IMR-90 (cell line): ENCODE data around the gene TM9SF4. TPM values are rescaled to one million over a fixed set of nuclear protein-coding genes. Genes with fewer than 3 reads are reported as not detected.
A peak's percentile ranks its signal among the peaks of the same experiment; 100 is the strongest.

Experiments
- ATAC-seq: fragments of 200-7000 bp; cut with Tn5 transposase; 2 replicates; pipeline ENCODE4 v1.9.1; 2020; ENCODE audit warnings: low read depth, mild to moderate bottlenecking, moderate library complexity
- BruUV-seq: library from RNA; stranded (reverse); fragments of 400-500 nt; replicated peaks from 2 replicates; lab custom pipeline; 2021; lab: Mats Ljungman, UMichigan
- CTCF ChIA-PET: fragments of 300-600 bp; formaldehyde crosslinking; extraction: SDS; loops from one replicate; lab custom pipeline; 2021; ENCODE audit warnings: antibody characterized with exemption; lab: Yijun Ruan, JAX
- POLR2A ChIA-PET: fragments of 300-600 bp; sonication (Branson Sonifier 250); formaldehyde crosslinking; loops from one replicate; lab custom pipeline; 2022; ENCODE audit warnings: antibody characterized with exemption; ENCODE audit not compliant: unreplicated experiment; lab: Charles Lee
- DNase-seq: peaks from one replicate; pipeline ENCODE4 v3.0.0; 2013
- H2AFZ ChIP-seq: replicated peaks from 2 replicates; pipeline ENCODE3; 2013; ENCODE audit warnings: low read length, mild to moderate bottlenecking; ENCODE audit not compliant: poor library complexity
- H2AK5ac ChIP-seq: 2 replicates; pipeline ENCODE4 v1.6.1; 2013; ENCODE audit warnings: low read depth, low read length, inconsistent platforms
- H2AK9ac ChIP-seq: replicated peaks from 2 replicates; pipeline ENCODE3; 2013; ENCODE audit warnings: mild to moderate bottlenecking, low read depth, low read length, moderate library complexity; ENCODE audit not compliant: poor library complexity
- H2BK120ac ChIP-seq: 2 replicates; pipeline ENCODE4 v1.6.1; 2013; ENCODE audit warnings: low read depth, low read length, inconsistent platforms
- H2BK15ac ChIP-seq: 3 replicates; pipeline ENCODE4 v1.6.1; 2013; ENCODE audit warnings: low read depth, low read length, inconsistent platforms
- H2BK20ac ChIP-seq: 2 replicates; pipeline ENCODE4 v1.6.1; 2013; ENCODE audit warnings: low read depth, mild to moderate bottlenecking, inconsistent platforms, low read length, moderate library complexity
- H2BK5ac ChIP-seq: 2 replicates; pipeline ENCODE4 v1.6.1; 2013; ENCODE audit warnings: mild to moderate bottlenecking, low read depth, low read length, inconsistent platforms; ENCODE audit not compliant: poor library complexity, severe bottlenecking
- H3K14ac ChIP-seq: replicated peaks from 2 replicates; pipeline ENCODE4 v1.6.1; 2013; ENCODE audit warnings: low read depth, low read length, inconsistent platforms
- H3K18ac ChIP-seq: 2 replicates; pipeline ENCODE4 v1.6.1; 2013; ENCODE audit warnings: low read depth, low read length, control low read depth
- H3K23ac ChIP-seq: 2 replicates; pipeline ENCODE4 v1.6.1; 2013; ENCODE audit warnings: low read depth, low read length, inconsistent platforms
- H3K27ac ChIP-seq: 2 replicates; pipeline ENCODE4 v1.5.1; 2013; ENCODE audit warnings: mild to moderate bottlenecking, control low read depth, low read length; ENCODE audit not compliant: insufficient read depth
- H3K27me3 ChIP-seq: 2 replicates; pipeline ENCODE4 v1.6.1; 2013; ENCODE audit warnings: low read length; ENCODE audit not compliant: control insufficient read depth, insufficient read depth
- H3K36me3 ChIP-seq: 2 replicates; pipeline ENCODE4 v1.6.1; 2013; ENCODE audit warnings: low read length, mixed read lengths; ENCODE audit not compliant: control insufficient read depth, insufficient read depth
- H3K4ac ChIP-seq: 2 replicates; pipeline ENCODE4 v1.6.1; 2013; ENCODE audit warnings: low read depth, low read length, inconsistent platforms
- H3K4me1 ChIP-seq: 2 replicates; pipeline ENCODE4 v1.6.1; 2013; ENCODE audit warnings: low read length, mixed read lengths; ENCODE audit not compliant: control insufficient read depth, insufficient read depth
- H3K4me2 ChIP-seq: 2 replicates; pipeline ENCODE4 v1.6.1; 2013; ENCODE audit warnings: low read depth, mild to moderate bottlenecking, control low read depth, low read length, moderate library complexity
- H3K4me3 ChIP-seq: 2 replicates; pipeline ENCODE4 v1.5.1; 2013; ENCODE audit warnings: low read depth, mild to moderate bottlenecking, control low read depth, low read length, moderate library complexity; ENCODE audit not compliant: insufficient read depth
- H3K56ac ChIP-seq: 2 replicates; pipeline ENCODE4 v1.6.1; 2013; ENCODE audit warnings: low read length, inconsistent platforms; ENCODE audit not compliant: insufficient read depth; ENCODE audit errors: extremely low read depth
- H3K79me1 ChIP-seq, 2 experiments: 2 replicates each; pipeline ENCODE4 v1.6.1; 2013; ENCODE audit warnings: low read length in 2 of 2, inconsistent platforms in 1 of 2, low read depth in 1 of 2
- H3K9ac ChIP-seq: 2 replicates; pipeline ENCODE4 v1.6.1; 2013; ENCODE audit warnings: low read depth, low read length, control low read depth
- H3K9me1 ChIP-seq: 2 replicates; pipeline ENCODE4 v1.6.1; 2013; ENCODE audit warnings: low read length, inconsistent platforms; ENCODE audit not compliant: insufficient read depth
- H3K9me3 ChIP-seq: 2 replicates; pipeline ENCODE4 v1.6.1; 2013; ENCODE audit warnings: low read length; ENCODE audit not compliant: control insufficient read depth, insufficient read depth
- H4K20me1 ChIP-seq: 2 replicates; pipeline ENCODE4 v1.6.1; 2013; ENCODE audit warnings: low read length, inconsistent platforms; ENCODE audit not compliant: insufficient read depth
- H4K5ac ChIP-seq: 2 replicates; pipeline ENCODE4 v1.6.1; 2013; ENCODE audit warnings: mild to moderate bottlenecking, low read depth, low read length, control low read depth
- H4K8ac ChIP-seq, 2 experiments: 2 replicates each; pipeline ENCODE4 v1.6.1; 2013; ENCODE audit warnings: low read depth in 2 of 2, low read length in 2 of 2, control low read depth in 1 of 2, inconsistent platforms in 1 of 2
- H4K91ac ChIP-seq: 2 replicates; pipeline ENCODE4 v1.6.1; 2013; ENCODE audit warnings: low read depth, low read length, inconsistent platforms; ENCODE audit not compliant: insufficient read depth
- CHD1 ChIP-seq: IDR thresholded peaks from 2 replicates; pipeline ENCODE4 v1.6.1; 2012; ENCODE audit warnings: low read depth, low read length, improper control_type of control experiment
- FOS ChIP-seq: fragments of 150-350 bp; IDR thresholded peaks from 2 replicates; pipeline ENCODE4 v1.6.1; 2016; ENCODE audit warnings: low read depth, low read length
- MAFK ChIP-seq: IDR thresholded peaks from 2 replicates; pipeline ENCODE4 v1.6.1; 2012; ENCODE audit warnings: low read depth, low read length, improper control_type of control experiment
- MAZ ChIP-seq: IDR thresholded peaks from 2 replicates; pipeline ENCODE4 v1.6.1; 2012; ENCODE audit warnings: low read depth, mild to moderate bottlenecking, low read length, improper control_type of control experiment, moderate library complexity, borderline replicate concordance
- MXI1 ChIP-seq: IDR thresholded peaks from 2 replicates; pipeline ENCODE4 v1.6.1; 2012; ENCODE audit warnings: low read depth, mild to moderate bottlenecking, low read length, moderate library complexity, borderline replicate concordance
- NFE2L2 ChIP-seq: fragments of 150-350 bp; IDR thresholded peaks from 2 replicates; pipeline ENCODE4 v1.6.1; 2016; ENCODE audit warnings: low read depth, mild to moderate bottlenecking, low read length
- RAD21 ChIP-seq: IDR thresholded peaks from 2 replicates; pipeline ENCODE4 v1.6.1; 2012; ENCODE audit warnings: low read length, improper control_type of control experiment
- WGBS, 2 experiments: methylation state at CpG; one replicate each; pipeline versions ENCODE4 v1.1.5 to v1.1.7; 2013; ENCODE audit warnings: missing lambda C conversion rate in 2 of 2; ENCODE audit not compliant: insufficient read length in 1 of 2; ENCODE audit errors: extremely low coverage in 2 of 2; 5-methylcytosine and 5-hydroxymethylcytosine counted together
- dilution Hi-C: fragments of 300-500 bp; cut with HindIII; formaldehyde crosslinking; loops from one replicate; pipeline ENCODE4 v1.14.3; 2018; ENCODE audit warnings: low sequenced_read_pairs; ENCODE audit not compliant: unreplicated experiment
- in situ Hi-C: fragments of 300-500 bp; cut with MboI; formaldehyde crosslinking; loops from 3 replicates; pipeline ENCODE4 v1.14.3; 2019; ENCODE audit warnings: low sequenced_read_pairs, inconsistent platforms, mixed read lengths
- intact Hi-C: fragments of 100-400 bp; cut with micrococcal nuclease; formaldehyde crosslinking; loops from 2 replicates; pipeline ENCODE4 v1.10.0; 2022
- polyA plus RNA-seq, 3 experiments: library from polyadenylated mRNA; depleted of rRNA; stranded (reverse); fragments of >200 nt; gene quantifications; 2 replicates each; pipeline ENCODE4 v1.2.3, GENCODE V29; 2012; ENCODE audit warnings: low replicate concordance in 1 of 3
- total RNA-seq: library from RNA; depleted of rRNA; stranded (reverse); fragments of >200 nt; gene quantifications from 2 replicates; pipeline ENCODE4 v1.2.3, GENCODE V29; 2012
- TF ChIP-seq, protein P1 (sequence below): conservative IDR thresholded peaks from 2 replicates; pipeline ENCODE4 v1.5.1; 2012; ENCODE audit warnings: mild to moderate bottlenecking, low read depth, low read length, improper control_type of control experiment
- TF ChIP-seq, protein P2 (sequence below): fragments of 150-350 bp; IDR thresholded peaks from 2 replicates; pipeline ENCODE4 v1.6.1; 2017; ENCODE audit warnings: mild to moderate bottlenecking, antibody characterized with exemption, low read length, low read depth

The TM9SF4 gene
- total and polyA plus RNA-seq, 2 of the 4 experiments (the other 2 are of a cell fraction): 35.3 to 59.1 TPM

DNA sequence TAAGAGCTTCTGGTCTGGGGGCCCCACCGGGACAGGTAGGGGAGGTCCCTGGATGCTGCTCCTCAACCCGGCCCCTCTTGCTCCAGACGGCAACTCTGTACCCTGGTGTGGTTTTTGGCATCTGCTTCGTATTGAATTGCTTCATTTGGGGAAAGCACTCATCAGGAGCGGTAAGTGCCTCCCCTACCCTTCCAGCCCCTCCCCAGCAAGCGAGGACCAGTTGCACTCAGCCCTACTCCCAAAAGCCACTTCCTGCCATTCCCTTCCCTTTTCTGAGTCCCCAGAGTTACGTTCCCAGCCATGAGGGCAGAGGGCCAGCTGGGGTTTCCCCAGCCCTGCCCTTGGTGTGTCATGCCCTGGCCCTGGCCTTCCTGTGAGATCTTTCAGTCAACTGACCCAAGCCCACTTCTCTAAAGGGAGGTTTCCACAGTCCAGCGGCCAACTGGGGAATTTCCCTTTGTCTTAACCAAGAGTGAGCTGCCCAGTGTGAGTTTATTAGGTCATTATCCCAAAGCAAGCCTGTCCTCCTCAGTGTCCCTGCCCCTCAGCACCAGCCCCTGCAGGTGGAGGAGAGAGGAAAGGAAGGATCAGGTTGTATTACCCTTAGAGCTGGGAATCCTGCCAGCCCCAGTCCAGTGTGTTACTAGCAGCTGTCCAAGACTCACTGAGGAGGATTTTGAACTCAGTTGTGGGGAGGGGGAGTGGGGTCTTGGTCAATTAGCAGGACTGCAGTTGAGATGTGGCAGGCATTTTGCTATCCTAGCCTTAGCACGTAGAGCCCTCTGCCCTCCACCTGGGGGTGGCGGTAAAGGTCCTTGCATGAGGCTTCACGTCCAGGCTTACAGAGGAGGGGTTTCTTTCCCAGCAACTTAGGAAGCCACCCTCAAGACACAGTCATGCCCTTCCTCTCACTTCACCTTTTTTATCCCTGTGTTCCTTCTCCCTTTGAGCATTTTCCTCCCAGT is 45.8 kb downstream of the TM9SF4 start:
- Histone ChIP-seq H2BK20ac (no peak overlapping the region), H3K9me1 (peaks cover 26% of the 10 kb centered on the region; the same call in 1 of the 2 replicates), H3K27me3 (no peaks in the 10 kb centered on the region), H3K14ac (no peak overlapping the region; the same call in 1 of the 2 replicates), H3K56ac (no peak overlapping the region), H3K27ac (no peak overlapping the region), H3K9ac (no peak overlapping the region), H3K4ac (0 out of 2 replicates have a peak overlapping the region, but pooled peaks have one; percentile 2), H4K20me1 (peaks cover 6% of the 10 kb centered on the region), H3K4me2 (no peak overlapping the region), H3K79me1 (peaks cover 0 to 28% of the 10 kb centered on the region in 2 experiments; a peak in 2 of 4 replicates), H3K23ac (no peak overlapping the region; the same call in 1 of the 2 replicates), H2AK5ac (no peak overlapping the region), H2AK9ac (peak overlapping the region; percentile 4), H3K18ac (no peak overlapping the region), H3K4me3 (no peak overlapping the region), H2BK15ac (no peak overlapping the region), H3K4me1 (peaks cover 7% of the 10 kb centered on the region; the same call in 1 of the 2 replicates), H4K91ac (no peak overlapping the region), H2AFZ (peak overlapping the region; percentile 5), H2BK5ac (no peak overlapping the region), H4K5ac (no peak overlapping the region), H4K8ac (no peak overlapping the region; a peak in 1 of 4 replicates), H3K9me3 (no peaks in the 10 kb centered on the region), H3K36me3 (peaks cover 64% of the 10 kb centered on the region), H2BK120ac (no peak overlapping the region)
- intact Hi-C loops (no loop called here), in situ Hi-C loops (no loop called here), dilution Hi-C loops (no loop called here)
- TF ChIP-seq CHD1: no peak
- no peak for TF ChIP-seq MAFK
- TF ChIP-seq MXI1: no peak
- TF ChIP-seq MAZ: peak; percentile 24; the same call in 1 of the 2 replicates
- TF ChIP-seq, protein P1, sequence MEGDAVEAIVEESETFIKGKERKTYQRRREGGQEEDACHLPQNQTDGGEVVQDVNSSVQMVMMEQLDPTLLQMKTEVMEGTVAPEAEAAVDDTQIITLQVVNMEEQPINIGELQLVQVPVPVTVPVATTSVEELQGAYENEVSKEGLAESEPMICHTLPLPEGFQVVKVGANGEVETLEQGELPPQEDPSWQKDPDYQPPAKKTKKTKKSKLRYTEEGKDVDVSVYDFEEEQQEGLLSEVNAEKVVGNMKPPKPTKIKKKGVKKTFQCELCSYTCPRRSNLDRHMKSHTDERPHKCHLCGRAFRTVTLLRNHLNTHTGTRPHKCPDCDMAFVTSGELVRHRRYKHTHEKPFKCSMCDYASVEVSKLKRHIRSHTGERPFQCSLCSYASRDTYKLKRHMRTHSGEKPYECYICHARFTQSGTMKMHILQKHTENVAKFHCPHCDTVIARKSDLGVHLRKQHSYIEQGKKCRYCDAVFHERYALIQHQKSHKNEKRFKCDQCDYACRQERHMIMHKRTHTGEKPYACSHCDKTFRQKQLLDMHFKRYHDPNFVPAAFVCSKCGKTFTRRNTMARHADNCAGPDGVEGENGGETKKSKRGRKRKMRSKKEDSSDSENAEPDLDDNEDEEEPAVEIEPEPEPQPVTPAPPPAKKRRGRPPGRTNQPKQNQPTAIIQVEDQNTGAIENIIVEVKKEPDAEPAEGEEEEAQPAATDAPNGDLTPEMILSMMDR: peak; percentile 26; the same call in 1 of the 2 replicates
- TF ChIP-seq RAD21: peak; percentile 38
- TF ChIP-seq NFE2L2: no peak
- TF ChIP-seq, protein P2, sequence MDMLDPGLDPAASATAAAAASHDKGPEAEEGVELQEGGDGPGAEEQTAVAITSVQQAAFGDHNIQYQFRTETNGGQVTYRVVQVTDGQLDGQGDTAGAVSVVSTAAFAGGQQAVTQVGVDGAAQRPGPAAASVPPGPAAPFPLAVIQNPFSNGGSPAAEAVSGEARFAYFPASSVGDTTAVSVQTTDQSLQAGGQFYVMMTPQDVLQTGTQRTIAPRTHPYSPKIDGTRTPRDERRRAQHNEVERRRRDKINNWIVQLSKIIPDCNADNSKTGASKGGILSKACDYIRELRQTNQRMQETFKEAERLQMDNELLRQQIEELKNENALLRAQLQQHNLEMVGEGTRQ: no peak
- TF ChIP-seq FOS: no peak
- peak; percentile 80 for ATAC-seq
- DNase-seq: peak; percentile 88
- ChIA-PET CTCF (interaction anchor here (0.7 kb wide), 1 partner anchor 294 kb away, joined by 3 read pairs; no protein-coding TSS in a partner anchor), POLR2A (no interaction called here)
- BruUV-seq: no TSS peak
- 72% methylated on average over 2 of the region's 11 CpGs; no CpG with 5 or more reads in 1 of the 2 experiments for WGBS, 2 experiments
